CD4-positive, alpha-beta T cell (primary cell): ENCODE results near the gene ICOS. TPM values are rescaled to one million over a fixed set of nuclear protein-coding genes. Genes with fewer than 3 reads are reported as not detected.

Source experiments
- ATAC-seq: fragments of 200-7000 bp; cut with Tn5 transposase; one replicate; pipeline ENCODE4 v1.10.0; 2022; ENCODE audit warnings: mild to moderate bottlenecking; ENCODE audit not compliant: poor library complexity
- CTCF ChIA-PET: fragments of 350-600 bp; sonication (Branson Sonifier 250); formaldehyde crosslinking; loops from one replicate; lab custom pipeline; 2021; ENCODE audit warnings: antibody characterized with exemption, inconsistent platforms; lab: Charles Lee
- POLR2A ChIA-PET: fragments of 350-600 bp; sonication (Branson Sonifier 250); formaldehyde crosslinking; loops from one replicate; lab custom pipeline; 2021; ENCODE audit warnings: antibody characterized with exemption, inconsistent platforms; lab: Charles Lee
- DNase-seq, 14 experiments: peaks; one replicate each; pipeline ENCODE4 v3.0.0-alpha.2; 2013 to 2020; ENCODE audit warnings: mixed read lengths in 2 of 14
- H3K27ac ChIP-seq, 2 donors: one replicate each; pipeline versions ENCODE4 v1.5.1 to v1.7.0; 2013; ENCODE audit warnings: low read length in 2 of 2, low read depth in 1 of 2, mild to moderate bottlenecking in 1 of 2
- H3K27me3 ChIP-seq, 2 experiments: 1 replicate in 1 of 2; 2 replicates in 1 of 2; pipeline versions ENCODE4 v1.6.1 to v1.7.0; 2013; ENCODE audit warnings: low read length in 2 of 2, control low read depth in 1 of 2, mild to moderate bottlenecking in 1 of 2, moderate library complexity in 1 of 2; ENCODE audit not compliant: insufficient read depth in 2 of 2, control insufficient read depth in 1 of 2
- H3K36me3 ChIP-seq: one replicate; pipeline ENCODE4 v1.6.1; 2013; ENCODE audit warnings: low read length, control low read depth; ENCODE audit not compliant: insufficient read depth
- H3K4me1 ChIP-seq: one replicate; pipeline ENCODE4 v1.6.1; 2013; ENCODE audit warnings: low read length, control low read depth; ENCODE audit not compliant: insufficient read depth
- H3K4me3 ChIP-seq: one replicate; pipeline ENCODE4 v1.5.1; 2013; ENCODE audit warnings: mild to moderate bottlenecking, low read length, moderate library complexity
- H3K9me3 ChIP-seq, 2 experiments: 1 replicate in 1 of 2; 2 replicates in 1 of 2; pipeline versions ENCODE4 v1.6.1 to v1.7.0; 2013; ENCODE audit warnings: low read length in 2 of 2, mild to moderate bottlenecking in 2 of 2, control low read depth in 1 of 2, moderate library complexity in 1 of 2; ENCODE audit not compliant: control insufficient read depth in 1 of 2, insufficient read depth in 1 of 2
- H3K27ac Mint-ChIP-seq: one replicate; pipeline ENCODE4 v1.8.0; 2020; ENCODE audit warnings: mixed read lengths
- H3K27me3 Mint-ChIP-seq: one replicate; pipeline ENCODE4 v1.8.0; 2021; ENCODE audit warnings: mixed read lengths
- H3K36me3 Mint-ChIP-seq: one replicate; pipeline ENCODE4 v1.8.0; 2021; ENCODE audit warnings: low read depth, mixed read lengths
- H3K4me1 Mint-ChIP-seq: one replicate; pipeline ENCODE4 v1.8.0; 2021; ENCODE audit warnings: low read depth, mixed read lengths
- H3K4me3 Mint-ChIP-seq: one replicate; pipeline ENCODE4 v1.8.0; 2020; ENCODE audit warnings: mild to moderate bottlenecking, mixed read lengths
- H3K9me3 Mint-ChIP-seq: one replicate; pipeline ENCODE4 v1.8.0; 2020; ENCODE audit warnings: mixed read lengths
- intact Hi-C, 2 experiments: fragments of 100-400 bp; cut with DNase I in 1 of 2; cut with micrococcal nuclease in 1 of 2; formaldehyde crosslinking; loops; one replicate each; pipeline versions ENCODE4 v1.15.1 to v1.9.0; 2023 to 2025; cut with DNase I, micrococcal nuclease
- total RNA-seq, 174 experiments: library from RNA in 2 of 174; stranded (reverse) in 2 of 174; gene quantifications; one replicate each; pipeline ENCODE4 v1.2.3 and lab custom pipeline; 2021 to 2026
- TF ChIP-seq, protein P1 (sequence below): fragments of 200-600 bp; IDR thresholded peaks from one replicate; pipeline ENCODE4 v1.8.0; 2022; ENCODE audit warnings: antibody characterized with exemption, mild to moderate bottlenecking

ICOS gene
- total RNA-seq, 2 experiments from 2014 or later: 93.3 to 98.1 TPM

DNA sequence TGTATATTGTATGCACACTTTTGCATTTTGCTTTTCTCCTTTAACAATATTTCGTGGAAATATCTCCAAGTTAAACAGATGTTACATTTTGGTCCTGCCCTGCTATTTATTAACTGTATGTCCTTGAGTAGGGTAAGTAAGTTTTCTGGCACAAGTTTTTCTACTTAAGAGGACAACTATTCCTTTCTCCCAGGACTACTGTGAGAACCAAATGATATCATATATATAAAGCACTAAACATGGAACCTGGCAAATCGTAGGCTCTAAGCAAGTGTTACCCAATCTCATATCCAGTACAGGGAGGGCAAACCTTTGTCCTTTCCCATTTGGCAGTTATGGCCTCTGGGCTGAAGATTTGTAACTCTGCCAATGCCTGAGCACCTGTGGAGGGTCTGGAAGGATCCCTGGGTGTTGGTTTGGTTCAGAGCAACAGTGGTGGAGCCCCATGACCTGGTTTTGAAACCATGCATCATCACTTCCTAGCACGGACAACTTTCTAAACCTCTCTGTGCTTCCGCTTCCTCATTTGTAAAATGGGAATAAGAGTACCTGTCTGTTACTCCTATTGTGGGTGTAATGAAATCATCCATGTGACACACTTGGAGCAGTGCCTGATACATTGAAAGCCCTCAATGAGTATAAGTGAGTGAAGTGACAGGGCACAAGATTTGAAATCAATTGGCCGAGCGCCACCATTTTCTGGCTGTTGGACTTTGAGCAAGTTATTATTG, 28.3 kb upstream of the ICOS start:
- Histone ChIP-seq H3K36me3 (no peaks in the 10 kb centered on the region), H3K4me3 (no peak overlapping the region), H3K27me3 (no peaks in the 10 kb centered on the region), H3K27ac (no peak overlapping the region), H3K4me1 (peaks cover 13% of the 10 kb centered on the region), H3K9me3 (peaks cover 0 to 1% of the 10 kb centered on the region in 2 experiments)
- TF ChIP-seq, protein P1, sequence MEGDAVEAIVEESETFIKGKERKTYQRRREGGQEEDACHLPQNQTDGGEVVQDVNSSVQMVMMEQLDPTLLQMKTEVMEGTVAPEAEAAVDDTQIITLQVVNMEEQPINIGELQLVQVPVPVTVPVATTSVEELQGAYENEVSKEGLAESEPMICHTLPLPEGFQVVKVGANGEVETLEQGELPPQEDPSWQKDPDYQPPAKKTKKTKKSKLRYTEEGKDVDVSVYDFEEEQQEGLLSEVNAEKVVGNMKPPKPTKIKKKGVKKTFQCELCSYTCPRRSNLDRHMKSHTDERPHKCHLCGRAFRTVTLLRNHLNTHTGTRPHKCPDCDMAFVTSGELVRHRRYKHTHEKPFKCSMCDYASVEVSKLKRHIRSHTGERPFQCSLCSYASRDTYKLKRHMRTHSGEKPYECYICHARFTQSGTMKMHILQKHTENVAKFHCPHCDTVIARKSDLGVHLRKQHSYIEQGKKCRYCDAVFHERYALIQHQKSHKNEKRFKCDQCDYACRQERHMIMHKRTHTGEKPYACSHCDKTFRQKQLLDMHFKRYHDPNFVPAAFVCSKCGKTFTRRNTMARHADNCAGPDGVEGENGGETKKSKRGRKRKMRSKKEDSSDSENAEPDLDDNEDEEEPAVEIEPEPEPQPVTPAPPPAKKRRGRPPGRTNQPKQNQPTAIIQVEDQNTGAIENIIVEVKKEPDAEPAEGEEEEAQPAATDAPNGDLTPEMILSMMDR: no peak
- H3K27ac Mint-ChIP-seq: no peak overlapping the region
- peaks cover 12% of the 10 kb centered on the region for H3K4me1 Mint-ChIP-seq
- no peak overlapping the region for H3K4me3 Mint-ChIP-seq
- CTCF ChIA-PET: interaction anchor here (1.2 kb wide), 1 partner anchor 49 kb away, joined by 3 read pairs; no protein-coding TSS in a partner anchor
- no peaks in the 10 kb centered on the region for H3K27me3 Mint-ChIP-seq
- POLR2A ChIA-PET: no interaction called here
- no peaks in the 10 kb centered on the region for H3K9me3 Mint-ChIP-seq
- ATAC-seq (no peak), DNase-seq (peak in 3 of 14 experiments; percentile 23 to 63 (median 60))
- intact Hi-C loops: loop anchor here (2.0 kb wide), 2 partner anchors 39 to 683 kb away; no protein-coding TSS in a partner anchor
- H3K36me3 Mint-ChIP-seq: no peaks in the 10 kb centered on the region

DNA sequence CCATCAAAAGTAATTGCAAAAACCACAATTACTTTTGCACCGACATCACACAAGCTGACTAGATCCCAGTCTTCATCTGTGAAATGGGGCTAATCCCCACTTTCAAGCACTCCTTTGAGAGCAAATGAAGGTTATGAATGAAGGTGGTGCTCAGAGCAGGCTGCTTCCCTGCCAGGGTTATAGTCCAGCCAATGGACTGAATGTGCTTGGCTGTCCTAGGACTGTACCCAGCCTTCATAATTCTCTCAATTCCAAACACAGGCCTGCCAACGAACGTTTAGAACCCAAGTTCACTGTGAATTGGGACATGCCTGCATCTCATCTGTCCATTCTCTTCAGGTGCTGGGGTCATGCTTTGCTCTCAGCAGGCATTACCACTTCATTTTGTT, 27.8 kb upstream of the ICOS start:
- no peak for ATAC-seq
- Histone ChIP-seq H3K9me3 (no peaks in the 10 kb centered on the region), H3K4me1 (peaks cover 13% of the 10 kb centered on the region), H3K4me3 (no peak overlapping the region), H3K27me3 (no peaks in the 10 kb centered on the region), H3K36me3 (no peaks in the 10 kb centered on the region), H3K27ac (no peak overlapping the region)
- ChIA-PET POLR2A (interaction anchor here (0.8 to 1.7 kb wide), 5 partner anchors 35 to 424 kb away, joined by 3 to 10 read pairs (median 9); partner anchors contain the start of gene CTLA4), CTCF (interaction anchor here (1.1 to 3.4 kb wide), 6 partner anchors 41 to 127 kb away, joined by 3 to 19 read pairs (median 6); partner anchors contain the start of gene CTLA4)
- Mint-ChIP-seq H3K36me3 (no peaks in the 10 kb centered on the region), H3K4me1 (peaks cover 13% of the 10 kb centered on the region), H3K4me3 (no peak overlapping the region), H3K9me3 (no peaks in the 10 kb centered on the region), H3K27ac (no peak overlapping the region), H3K27me3 (no peaks in the 10 kb centered on the region)
- TF ChIP-seq, protein P1: no peak
- no peak for DNase-seq
- intact Hi-C loops: loop anchor here (1.0 to 2.0 kb wide), 5 partner anchors 40 to 684 kb away; no protein-coding TSS in a partner anchor

DNA sequence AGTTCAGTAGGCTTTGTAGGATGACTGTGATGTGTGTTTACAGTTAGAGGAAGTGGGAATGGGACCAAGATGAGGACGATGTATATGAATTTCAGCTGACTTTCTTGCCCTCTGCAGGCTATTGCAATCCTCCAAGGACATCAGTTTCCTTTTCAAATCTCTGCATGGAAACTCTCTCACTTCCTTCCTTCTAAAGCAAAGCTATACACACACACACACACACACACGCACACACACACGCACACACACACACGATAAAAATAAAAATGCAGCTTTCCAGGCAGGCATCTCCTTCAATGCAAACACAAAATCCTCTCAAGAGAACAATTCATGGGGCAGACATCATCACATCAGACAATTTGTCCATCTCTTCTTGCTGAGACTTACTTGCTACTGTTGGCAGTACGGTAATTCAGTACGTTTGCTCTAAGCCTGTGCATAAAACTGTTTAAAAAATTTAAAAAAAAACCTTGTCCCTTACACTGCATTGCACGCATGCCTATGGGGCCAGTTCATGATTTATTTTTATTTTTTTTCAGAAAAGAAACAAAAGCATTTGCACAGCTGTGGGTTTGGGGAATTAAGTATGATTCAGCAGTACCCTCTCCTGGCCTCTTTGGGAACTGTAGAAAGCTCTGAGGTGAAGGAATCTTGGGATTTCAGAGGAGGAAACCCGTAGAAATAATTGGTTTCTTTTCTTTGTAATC, 27.1 kb upstream of the ICOS start:
- intact Hi-C loops: loop anchor here (1.0 to 2.0 kb wide), 5 partner anchors 41 to 685 kb away; no protein-coding TSS in a partner anchor
- CTCF ChIA-PET: interaction anchor here (0.7 to 3.4 kb wide), 14 partner anchors 10 to 425 kb away, joined by 3 to 19 read pairs (median 4); partner anchors contain the start of gene CTLA4
- no peaks in the 10 kb centered on the region for H3K36me3 Mint-ChIP-seq

More for the DNA sequence above, 27.1 kb upstream of the ICOS start:
- Histone ChIP-seq H3K36me3 (no peaks in the 10 kb centered on the region), H3K9me3 (no peaks in the 10 kb centered on the region), H3K27ac (no peak overlapping the region), H3K4me1 (peaks cover 13% of the 10 kb centered on the region), H3K27me3 (no peaks in the 10 kb centered on the region), H3K4me3 (peak overlapping the region; percentile 39)
- H3K4me1 Mint-ChIP-seq: peaks cover 19% of the 10 kb centered on the region
- no peaks in the 10 kb centered on the region for H3K27me3 Mint-ChIP-seq
- POLR2A ChIA-PET: interaction anchor here (0.7 to 1.7 kb wide), 10 partner anchors 35 to 429 kb away, joined by 3 to 10 read pairs (median 4); partner anchors contain the start of gene CTLA4
- ATAC-seq (peak; percentile 82), DNase-seq (peak in 7 of 14 experiments; percentile 10 to 70 (median 45))
- H3K4me3 Mint-ChIP-seq: peak overlapping the region; percentile 5
- H3K9me3 Mint-ChIP-seq: no peaks in the 10 kb centered on the region
- peak overlapping the region; percentile 18 for H3K27ac Mint-ChIP-seq
- TF ChIP-seq, protein P1: peak; percentile 87
